GM19455 (cell line): Measurements from ENCODE around the gene WSCD1.

ENCODE experiments used
- ATAC-seq: cut with Tn5 transposase; IDR thresholded peaks from one replicate; pipeline ENCODE4 v1.9.1; 2021; ENCODE audit not compliant: unreplicated experiment

Gene WSCD1

DNA sequence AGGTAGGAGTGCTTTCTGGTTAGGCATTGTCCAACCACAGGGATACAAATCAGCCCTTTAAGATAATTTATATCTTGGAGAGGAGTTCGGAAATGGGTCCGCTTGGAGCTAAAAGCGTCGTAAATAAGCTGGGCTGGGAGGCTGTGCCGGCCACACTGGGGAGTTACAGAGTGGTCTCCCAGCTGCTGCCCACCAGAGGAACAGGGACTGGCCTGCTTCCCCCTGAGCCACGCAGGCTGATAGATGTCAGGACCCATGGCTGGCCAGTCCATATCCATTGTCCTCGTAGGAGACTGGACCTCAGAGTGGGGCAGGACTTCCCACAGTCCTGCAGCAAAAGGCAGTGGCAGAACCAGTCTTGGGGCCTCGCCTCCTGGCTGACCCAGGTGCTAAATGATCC, 12.6 kb upstream of the WSCD1 start:
- ATAC-seq, result no peak

DNA sequence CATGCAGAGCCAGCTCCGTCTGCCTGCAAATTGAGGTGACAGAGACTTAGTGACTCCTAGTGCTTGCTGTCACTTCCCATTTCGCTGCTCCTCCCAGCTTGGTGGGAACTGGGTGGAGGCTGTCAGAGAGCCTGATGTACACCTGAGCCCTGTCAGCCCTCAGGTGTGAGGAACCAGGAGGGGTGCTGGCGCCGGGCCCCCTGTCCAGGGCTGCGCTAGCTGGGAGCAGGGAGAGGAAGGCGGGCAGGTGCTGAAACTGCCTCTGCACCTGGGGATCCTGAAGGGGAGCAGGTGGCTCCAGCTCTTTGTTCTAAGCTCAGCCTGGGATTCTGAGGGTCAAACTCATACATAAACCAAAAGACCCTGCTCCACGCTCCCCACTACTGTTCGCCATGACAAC, 10.8 kb upstream of the WSCD1 start:
- ATAC-seq, result no peak

DNA sequence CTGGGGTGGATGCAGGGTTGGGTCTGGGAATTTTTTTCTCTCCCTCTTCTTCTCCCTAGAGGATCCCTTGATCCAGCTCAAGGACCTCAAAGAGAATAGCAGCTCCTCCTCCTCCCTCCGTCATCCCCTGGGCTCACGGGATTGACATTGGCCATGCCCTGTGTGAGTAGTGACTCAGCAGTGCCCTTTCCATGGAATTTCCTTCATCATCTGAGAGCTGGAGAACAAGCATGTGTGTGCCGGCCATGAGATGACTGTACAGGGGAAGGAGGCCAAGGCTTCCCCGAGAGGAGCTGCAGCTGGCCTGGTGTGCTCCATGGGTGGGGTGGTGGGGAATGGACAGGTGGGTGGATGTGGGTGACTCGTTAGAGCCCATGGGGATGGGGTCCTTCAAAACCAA, 8.9 kb upstream of the WSCD1 start:
- no peak for ATAC-seq

DNA sequence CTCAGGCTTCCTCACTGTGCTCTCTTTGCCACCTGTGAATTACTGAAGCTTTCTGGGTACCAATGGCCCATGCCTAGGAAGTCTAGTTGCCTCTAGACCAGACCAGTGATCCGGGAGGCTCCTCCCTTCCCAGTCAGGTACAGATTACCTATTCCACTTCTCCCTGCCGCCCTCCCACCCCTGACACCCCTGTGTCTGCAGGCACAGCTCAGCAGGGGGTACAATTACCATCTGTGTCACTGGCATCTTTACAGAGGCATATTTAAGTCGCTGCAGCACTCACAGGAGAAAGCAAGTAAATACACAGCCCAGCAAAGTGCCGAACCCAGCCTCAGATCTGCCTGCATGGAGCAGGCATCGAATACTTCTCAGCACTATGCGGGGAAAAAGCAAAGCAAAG, 5.3 kb upstream of the WSCD1 start:
- ATAC-seq, result no peak

DNA sequence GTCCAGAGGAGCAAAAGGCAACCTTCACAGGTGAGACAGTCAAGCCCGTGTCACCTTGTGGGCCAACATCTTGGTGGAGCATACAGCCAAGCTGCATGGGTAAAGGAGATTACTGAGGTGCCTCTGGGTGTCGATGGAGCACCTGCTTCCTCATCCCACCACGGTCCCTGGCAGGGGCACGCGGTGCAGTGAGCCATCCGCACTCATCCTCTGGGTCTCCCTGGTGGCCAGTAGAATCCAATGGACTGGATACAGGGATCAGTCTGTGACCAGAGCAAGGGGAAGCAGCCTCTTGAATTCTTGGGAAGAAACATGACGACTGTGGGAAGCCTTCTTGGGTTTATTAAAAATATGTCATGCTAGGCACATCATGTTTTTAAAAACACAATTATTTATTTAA, 4.8 kb upstream of the WSCD1 start:
- ATAC-seq, result no peak

DNA sequence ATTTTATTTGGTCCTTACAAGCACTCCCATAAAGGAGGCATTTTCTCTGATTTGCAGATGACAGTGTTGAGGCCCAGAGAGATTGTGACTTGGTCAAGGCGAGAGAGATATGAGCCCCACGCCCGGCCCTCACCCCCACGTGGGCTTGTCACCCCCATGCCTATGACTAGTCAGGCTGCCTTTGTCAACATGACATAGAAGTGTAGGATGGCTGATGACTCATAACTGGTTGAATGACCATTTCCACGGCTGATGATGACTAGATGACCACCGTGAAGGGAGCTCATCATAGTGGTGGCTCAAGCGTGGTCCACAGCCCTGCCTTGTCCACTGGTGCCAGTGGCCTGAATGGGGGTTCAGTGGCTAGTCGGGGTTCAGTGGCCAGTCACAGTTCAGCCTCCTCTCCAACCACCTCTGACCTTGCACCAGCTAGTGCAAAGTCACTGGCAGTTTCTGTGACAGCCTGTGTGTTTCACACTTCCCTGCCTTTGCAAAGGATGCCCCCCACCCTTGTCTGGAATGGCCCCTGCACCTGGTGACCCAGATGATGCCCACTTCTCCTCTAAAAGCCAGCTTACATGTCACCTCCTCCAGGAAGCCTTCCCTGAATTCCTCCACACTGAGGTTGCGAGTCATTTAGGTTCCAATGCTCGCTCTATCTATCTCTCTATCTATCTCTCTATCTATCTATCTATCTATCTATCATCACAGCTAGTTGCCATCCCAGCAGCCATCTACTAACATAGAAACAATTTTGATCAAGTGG, 3.8 kb upstream of the WSCD1 start:
- no peak for ATAC-seq

DNA sequence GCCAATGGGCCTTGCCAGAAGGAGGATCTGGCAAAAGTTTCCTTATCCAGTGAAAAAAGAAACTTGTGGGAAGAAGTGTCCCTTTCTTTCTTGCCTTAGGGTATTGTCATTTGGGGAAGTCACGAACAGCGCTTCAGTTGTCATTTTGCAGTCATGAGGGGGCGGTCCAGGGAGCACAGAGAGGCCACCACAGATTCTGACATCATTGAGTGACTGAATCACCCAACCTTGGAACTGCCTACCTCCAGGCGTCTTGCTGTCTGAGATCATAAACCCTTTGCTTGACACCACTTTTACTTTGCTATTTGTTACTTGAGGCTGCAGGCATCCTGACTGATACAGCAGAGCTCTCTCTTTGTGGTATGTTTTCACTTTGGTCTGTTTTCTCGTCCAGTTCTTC, 3.1 kb upstream of the WSCD1 start:
- ATAC-seq, result no peak

DNA sequence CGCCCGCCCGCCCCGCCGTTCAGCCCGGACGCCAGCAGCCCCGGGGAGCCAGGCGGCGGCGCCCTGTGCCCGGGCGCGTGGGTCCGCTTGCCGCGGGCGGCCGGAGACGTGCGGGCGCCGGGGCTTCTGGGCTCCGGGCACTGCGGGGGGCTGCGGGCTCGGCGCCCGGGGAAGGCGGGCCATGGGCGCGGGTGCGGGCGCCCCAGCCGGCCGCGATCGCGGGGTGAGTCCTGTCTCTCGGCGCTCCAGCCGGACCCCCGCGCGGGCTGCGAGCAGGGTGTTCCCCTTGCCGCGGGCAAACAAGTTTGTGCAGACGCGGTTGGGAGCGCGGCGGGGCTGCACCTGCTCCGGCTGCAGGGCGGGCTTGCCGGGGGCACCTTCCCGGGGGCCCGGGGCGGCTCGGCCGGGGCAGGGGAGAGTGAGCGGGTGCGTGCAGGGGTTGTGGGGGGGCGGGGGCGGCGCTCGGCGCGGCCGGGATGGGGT, 292 bp downstream of the WSCD1 start:
- no peak for ATAC-seq

DNA sequence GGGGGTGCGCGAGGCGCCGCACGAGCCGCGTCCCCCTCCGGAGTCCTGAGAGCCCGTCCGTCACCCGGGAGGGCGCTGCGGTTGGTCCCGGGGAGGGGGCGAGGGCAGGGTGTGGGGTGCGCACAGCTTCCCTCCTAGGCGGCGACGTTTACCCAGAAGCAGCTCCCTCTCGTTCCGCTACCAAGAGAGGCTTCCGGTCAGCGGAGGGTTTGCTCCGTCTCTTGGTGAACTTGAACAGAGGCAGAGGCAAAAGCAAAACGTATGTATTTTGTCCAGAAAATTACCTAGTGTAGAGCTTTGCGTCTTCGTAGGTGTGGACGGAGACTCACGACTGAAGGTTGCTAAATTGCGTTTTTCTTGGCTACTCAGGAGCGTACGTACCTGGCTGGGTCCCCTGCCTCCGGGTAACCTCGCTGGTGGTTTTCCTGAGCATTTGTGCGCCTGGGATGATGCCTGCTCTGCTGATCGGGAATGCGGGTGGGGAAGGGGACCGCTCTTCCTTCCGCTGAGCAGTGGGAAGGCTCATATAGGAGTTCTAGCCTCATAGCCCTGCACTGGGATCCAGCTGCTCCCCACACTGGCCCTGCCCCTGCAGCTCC, 833 bp downstream of the WSCD1 start:
- no peak for ATAC-seq

DNA sequence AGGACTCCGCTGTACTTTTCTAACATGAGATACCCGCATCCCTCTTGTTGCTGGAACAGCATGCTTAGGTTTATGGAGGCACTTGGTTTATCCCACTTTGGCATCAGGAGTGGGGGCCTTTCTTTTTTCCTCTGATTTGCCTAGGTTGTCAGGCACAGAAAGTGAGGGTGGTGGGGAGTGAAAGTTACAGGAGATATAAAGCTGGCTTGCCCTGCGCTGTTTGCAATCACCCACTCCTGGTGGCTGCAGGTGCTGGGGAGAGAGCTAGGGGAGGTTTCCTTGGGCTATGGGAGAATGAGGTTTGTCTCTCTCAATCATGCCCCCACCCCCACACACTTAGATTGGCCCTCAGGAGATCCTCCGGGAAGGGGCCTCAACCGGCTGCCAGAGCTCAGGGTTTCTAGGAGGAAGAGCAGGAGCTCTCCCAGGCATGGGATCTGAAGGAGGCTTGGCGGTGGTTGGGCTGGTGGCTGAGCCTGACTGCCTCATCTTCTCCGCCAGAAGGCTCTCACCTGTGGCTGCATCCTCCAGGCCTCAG, 1.4 kb downstream of the WSCD1 start:
- ATAC-seq, result no peak

DNA sequence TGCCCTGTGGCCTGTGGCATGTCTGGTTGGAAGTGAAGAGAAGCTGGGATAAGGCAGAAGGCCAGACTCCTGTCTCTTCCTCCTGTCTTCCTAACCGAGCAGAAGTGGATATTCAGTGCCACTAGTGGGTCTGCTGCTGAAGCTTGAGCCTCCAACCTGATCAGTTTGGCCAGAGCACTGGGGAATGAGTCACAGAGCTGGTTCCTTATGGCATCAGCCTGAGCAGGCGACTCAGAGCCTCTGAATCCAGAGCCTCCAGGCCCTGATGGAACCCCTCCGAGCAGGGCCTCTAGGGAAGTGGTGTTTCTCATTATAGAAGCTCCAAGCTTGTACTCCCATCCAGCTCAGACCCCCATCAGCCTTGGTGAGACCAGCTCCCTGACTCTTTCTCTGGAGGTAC, 2.0 kb downstream of the WSCD1 start:
- no peak for ATAC-seq

DNA sequence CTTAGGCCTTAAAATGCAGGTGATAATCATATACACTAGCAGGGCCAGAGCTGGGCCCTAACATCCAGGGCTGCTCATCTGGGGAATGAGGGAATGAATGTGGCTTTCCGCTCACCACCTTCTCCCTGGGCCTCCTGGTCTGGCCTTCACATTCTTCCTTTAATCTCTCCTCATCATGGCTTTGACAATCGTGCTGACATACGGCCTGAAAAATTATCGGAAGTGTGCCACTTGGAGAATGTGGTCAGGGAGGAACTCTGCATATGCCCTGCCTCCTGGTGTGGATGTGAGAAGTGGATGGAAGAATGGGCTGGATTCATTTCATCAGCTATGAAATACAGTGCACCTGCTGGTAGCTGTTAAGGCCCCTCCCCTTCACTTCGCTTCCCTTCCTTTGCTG, 2.4 kb downstream of the WSCD1 start:
- ATAC-seq, result no peak

DNA sequence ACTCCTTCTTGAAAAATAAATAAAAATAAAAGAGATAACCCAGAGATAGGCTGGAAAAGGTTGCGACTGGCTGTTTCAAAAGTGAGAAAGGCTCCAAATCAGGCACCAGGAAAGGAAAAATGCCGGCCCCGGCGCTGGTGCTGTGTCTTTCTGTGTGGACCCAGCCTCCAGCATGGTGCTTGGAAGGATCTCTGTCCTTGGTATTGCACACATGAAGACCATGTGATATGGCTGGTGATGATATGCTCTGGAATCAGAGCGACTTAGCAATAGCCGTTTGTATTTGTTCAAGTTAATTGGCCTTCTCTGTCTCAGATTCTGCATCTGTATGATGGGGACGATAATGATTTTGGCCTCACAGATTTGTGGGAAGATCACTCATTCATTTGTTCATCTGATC, 3.4 kb downstream of the WSCD1 start:
- ATAC-seq, result no peak

DNA sequence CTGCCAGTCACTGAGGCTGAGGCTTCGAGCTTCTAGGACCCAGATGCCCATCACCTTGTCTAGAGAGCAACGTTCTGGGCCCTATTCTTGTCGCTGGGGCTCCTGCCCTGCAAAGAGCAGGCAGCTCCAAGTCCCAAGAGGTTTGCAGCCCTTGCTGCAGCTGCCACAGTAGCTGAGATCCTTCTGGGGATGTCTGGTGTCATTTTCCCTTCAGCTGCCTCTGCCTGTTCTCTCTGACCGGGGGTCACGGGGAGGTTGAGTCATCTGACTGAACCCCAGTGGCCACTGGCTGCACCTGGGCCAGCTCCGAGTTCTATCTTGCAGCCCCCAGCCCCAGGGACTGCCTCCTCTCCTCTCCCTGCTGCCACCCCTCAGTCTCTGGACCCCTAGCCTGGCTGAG, 4.9 kb downstream of the WSCD1 start:
- no peak for ATAC-seq

DNA sequence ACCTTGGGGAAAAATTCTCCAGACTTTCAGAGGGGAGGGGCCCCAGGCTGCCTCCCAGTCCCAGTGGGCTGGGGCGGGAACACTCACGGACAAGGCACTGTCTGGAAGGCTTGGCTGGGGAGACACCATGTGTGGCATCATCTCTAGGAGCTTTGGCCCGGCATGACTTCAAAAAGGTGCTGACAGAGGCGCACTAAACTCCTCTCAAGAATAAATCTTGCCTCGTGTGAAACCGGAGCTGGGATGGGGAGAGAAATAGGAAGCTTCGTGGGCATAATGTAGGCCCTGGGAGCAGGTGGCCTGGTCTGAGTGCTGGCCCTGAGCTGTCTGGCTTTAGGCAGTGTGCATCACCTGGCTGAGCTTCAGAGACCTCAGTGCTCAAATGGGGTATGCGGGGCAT, 5.7 kb downstream of the WSCD1 start:
- no peak for ATAC-seq

DNA sequence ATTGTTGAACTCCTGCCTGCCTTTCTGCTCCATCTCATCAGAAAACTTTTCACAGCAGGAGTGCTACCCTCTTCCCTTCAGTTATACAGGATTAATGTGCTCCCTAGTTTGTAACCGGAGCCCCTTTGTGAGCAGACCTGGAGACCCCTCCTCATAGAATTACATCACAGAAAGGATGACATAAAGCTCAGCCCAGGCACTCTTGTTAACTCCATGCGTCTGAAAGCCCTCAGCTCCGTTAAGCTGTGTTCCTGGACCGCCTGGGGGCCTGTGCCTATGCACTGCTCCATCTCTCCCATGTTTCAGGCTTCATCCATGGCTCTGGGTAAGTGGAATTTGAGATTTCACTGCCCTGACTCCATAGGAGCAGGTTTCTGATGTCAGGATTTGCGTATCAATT, 7.6 kb downstream of the WSCD1 start:
- ATAC-seq, result no peak

DNA sequence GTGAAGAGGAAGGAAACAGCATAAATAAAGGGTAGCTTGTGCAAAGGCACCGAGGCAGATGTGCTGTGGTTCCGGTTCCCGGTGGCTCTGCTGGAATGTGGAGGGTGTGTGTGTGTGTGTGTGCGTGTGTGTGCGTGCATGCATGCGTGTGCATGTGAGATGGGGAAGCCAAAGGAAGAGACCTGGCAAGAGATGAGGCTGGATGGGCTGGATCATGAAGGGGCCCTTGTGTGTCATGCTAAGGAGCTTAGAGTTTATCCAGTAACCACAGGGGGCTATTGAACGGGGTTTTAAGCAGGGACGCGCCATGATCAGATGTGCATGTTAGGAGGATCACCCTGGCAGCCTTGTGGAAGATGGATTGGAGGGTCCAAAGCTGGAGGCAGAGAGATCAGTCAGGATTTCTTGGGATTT, 8.3 kb downstream of the WSCD1 start:
- no peak for ATAC-seq

DNA sequence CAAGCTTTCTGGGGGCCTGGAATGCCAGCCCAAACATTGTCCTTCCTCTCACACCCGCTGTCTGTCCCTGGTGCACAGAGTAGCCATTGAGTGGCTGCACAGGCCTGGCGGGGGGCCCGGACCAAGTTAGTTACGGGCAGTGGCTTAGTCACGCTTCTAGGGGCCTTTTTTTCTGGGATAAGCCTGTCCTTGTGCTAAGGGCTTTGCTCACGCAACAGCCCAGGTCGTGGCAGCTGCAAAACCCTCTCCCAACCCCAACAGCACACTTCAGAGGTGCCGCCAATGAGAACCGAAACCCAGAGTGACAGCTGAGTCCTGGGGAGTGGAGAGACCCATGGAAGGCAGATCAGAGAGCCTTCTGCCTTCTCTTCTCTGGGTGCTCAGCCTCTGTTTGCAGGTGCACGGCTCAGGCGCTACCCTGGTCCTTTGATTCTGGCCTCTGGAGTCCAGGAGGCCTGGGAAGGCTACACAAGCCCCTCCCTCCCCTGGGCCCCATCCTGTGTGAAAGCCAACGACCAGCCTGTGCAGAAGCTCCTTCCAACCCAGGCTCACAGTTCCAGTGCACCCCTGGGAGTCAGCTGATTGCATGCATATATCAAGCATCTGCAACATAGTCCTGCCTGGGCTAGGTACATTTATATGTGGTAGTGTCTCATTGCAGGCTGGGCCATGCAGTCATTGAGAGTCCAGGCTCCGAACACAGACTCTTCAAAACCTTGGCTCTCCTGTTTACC, 9.1 kb downstream of the WSCD1 start:
- ATAC-seq, result no peak

DNA sequence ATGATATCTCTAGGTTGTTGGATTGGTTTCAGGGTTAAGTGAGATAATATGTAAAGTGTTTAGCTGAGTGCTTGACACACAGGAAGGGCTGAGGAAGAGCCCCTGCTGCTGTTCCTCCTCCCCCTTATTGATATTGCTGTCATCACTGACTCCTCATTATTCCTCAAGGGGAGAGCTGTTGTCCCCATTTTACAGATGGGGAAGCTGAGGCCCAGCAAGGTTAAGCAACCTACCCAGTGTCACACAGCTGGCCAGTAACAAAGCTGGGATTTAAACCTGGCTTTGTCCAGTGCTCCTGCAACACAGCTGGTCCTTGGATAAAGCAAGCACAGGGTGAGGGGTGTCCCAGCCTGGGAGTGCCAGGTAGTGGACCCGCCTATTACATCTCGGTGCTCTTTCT, 9.8 kb downstream of the WSCD1 start:
- ATAC-seq, result no peak

DNA sequence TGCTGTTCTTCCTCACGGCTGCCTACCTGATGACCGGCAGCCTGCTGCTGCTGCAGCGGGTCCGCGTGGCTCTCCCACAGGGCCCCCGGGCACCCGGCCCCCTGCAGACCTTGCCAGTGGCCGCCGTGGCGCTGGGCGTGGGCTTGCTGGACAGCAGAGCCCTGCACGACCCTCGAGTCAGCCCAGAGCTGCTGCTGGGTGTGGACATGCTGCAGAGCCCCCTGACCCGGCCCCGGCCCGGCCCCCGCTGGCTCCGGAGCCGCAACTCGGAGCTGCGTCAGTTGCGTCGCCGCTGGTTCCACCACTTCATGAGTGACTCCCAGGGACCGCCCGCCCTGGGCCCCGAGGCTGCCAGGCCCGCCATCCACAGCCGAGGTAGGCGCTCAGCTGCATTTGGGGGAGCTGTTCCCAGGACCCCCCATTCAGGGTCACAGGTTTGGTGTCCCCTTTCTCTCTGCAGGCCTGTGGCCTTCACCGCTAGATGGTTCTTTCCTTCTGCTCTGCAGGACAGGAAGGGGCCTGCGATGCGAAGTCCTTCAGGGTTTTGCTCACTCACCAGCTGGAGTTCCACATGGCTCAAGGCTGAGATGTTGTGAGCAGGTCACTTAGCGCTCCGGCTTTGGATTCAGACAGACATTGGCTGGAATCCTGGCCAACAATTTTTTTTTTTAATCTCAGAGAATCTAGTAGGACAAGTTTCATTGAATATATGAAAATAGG, 10.7 kb downstream of the WSCD1 start:
- ATAC-seq, result no peak

DNA sequence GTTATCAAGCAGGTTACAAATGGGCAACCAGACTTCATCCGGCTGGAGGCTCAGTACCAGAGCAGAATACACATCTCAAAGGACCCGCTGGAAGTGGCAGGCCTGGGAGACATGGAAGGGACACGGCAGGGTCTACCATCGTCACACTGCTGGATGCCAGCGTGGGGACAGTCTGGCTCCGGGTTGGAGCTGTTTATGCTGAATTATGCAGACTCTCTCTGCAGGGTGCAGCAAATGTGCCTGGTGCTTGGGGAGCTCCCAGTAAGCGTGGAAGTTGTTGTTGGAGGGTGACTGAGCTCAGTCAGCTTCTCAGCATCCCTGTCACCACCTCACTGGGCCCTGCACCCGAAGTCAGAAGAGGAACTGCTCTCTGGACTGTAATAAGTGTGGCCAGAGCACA, 12.2 kb downstream of the WSCD1 start:
- ATAC-seq, result no peak
